Upper lobe of left lung (tissue), 6 donors: ENCODE results near the gene CSNK2B. TPM values are rescaled to one million over a fixed set of nuclear protein-coding genes. Genes with fewer than 3 reads are reported as not detected.

ENCODE experiments used
- ATAC-seq, 2 donors: fragments of 200-7000 bp; cut with Tn5 transposase; one replicate each; pipeline ENCODE4 v1.9.1; 2022; ENCODE audit warnings: mild to moderate bottlenecking in 2 of 2, moderate library complexity in 2 of 2; ENCODE audit not compliant: low FRiP score in 2 of 2
- DNase-seq, 2 donors: peaks; one replicate each; pipeline ENCODE4 v3.0.0-alpha.2; 2019 to 2020
- H3K27ac ChIP-seq, 4 donors: fragments of 200-600 bp; sonication (generic); one replicate each; pipeline ENCODE4 v1.5.1; 2016 to 2019
- H3K27me3 ChIP-seq, 4 donors: fragments of 200-600 bp; sonication (generic); one replicate each; pipeline ENCODE4 v1.5.1; 2017 to 2019
- H3K36me3 ChIP-seq, 4 donors: fragments of 200-600 bp; sonication (generic); one replicate each; pipeline ENCODE4 v1.5.1; 2016 to 2019
- H3K4me1 ChIP-seq, 4 donors: fragments of 200-600 bp; sonication (generic); one replicate each; pipeline ENCODE4 v1.5.1; 2018 to 2019
- H3K4me3 ChIP-seq, 4 donors: fragments of 200-600 bp; sonication (generic); one replicate each; pipeline ENCODE4 v1.5.1; 2017 to 2019; ENCODE audit warnings: mild to moderate bottlenecking in 2 of 4, moderate library complexity in 1 of 4
- H3K9me3 ChIP-seq, 4 donors: fragments of 200-600 bp; sonication (generic); one replicate each; pipeline ENCODE4 v1.5.1; 2018 to 2019
- EP300 ChIP-seq, 4 donors: sonication (generic); formaldehyde crosslinking; IDR thresholded peaks; one replicate each; pipeline ENCODE4 v1.5.1; 2017; ENCODE audit warnings: antibody characterized with exemption in 4 of 4, control low read depth in 2 of 4
- POLR2A ChIP-seq, 4 donors: fragments of 450-650 bp; IDR thresholded peaks; one replicate each; pipeline ENCODE4 v1.5.1; 2016 to 2017; ENCODE audit warnings: antibody characterized with exemption in 4 of 4, mild to moderate bottlenecking in 2 of 4
- POLR2AphosphoS5 ChIP-seq, 2 donors: sonication (generic); formaldehyde crosslinking; IDR thresholded peaks; one replicate each; pipeline ENCODE4 v1.5.1; 2017; ENCODE audit warnings: antibody characterized with exemption in 2 of 2
- WGBS, 2 donors: methylation state at CpG; one replicate each; pipeline ENCODE4 v1.1.5; 2017 to 2018; 5-methylcytosine and 5-hydroxymethylcytosine counted together
- total RNA-seq, 6 donors: library from RNA; depleted of rRNA in 4 of 6; stranded (reverse); fragments of >200 nt in 4 of 6; gene quantifications; one replicate each; pipeline versions ENCODE4 v1.1.0 to v1.2.1, GENCODE V29; 2016 to 2021
- TF ChIP-seq, protein P1 (sequence below), 6 experiments: fragments of 450-650 bp in 4 of 6; fragments of 200-600 bp in 2 of 6; sonication (generic) in 2 of 6; IDR thresholded peaks; one replicate each; pipeline ENCODE4 v1.5.1; 2016 to 2019; ENCODE audit warnings: antibody characterized with exemption in 6 of 6
- donor health status: DM: no; HTN: no; CAD: no; lungs with moderate emphysema.
- donor health status: DM: no; HTN: yes; CAD: no; lungs with severe emphysema.

The CSNK2B gene
- total RNA-seq, 6 donors from 2014 or later, result 105 to 172 (median 130) TPM

DNA sequence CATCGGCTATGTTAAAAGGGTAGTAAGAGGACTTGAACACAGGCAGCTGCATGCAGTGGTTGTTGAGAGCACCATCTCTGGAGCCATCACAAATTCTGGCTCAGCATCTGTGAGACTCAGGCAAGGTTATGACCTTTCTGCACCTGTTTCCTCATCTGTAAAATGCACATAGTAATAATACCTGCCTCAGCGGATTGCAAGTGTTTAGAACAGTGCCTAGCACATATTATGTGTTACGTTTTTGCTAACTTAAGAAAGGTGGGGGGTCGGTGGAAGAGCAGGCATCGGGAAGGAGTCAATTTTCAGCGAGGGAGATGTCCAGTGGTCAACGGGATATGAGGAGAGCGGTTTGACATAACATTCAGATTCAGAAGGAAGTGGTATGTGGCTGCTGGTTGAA, 12.1 kb downstream of the CSNK2B start:
- ATAC-seq, result no peak
- Histone ChIP-seq H3K9me3 (no peaks in the 10 kb centered on the region), H3K27me3 (no peaks in the 10 kb centered on the region), H3K27ac (no peak overlapping the region), H3K4me3 (no peak overlapping the region), H3K36me3 (peaks cover 0 to 15% (median 7%) of the 10 kb centered on the region in 4 donors), H3K4me1 (peaks cover 12 to 17% (median 14%) of the 10 kb centered on the region in 4 donors)
- DNase-seq, result no peak
- TF ChIP-seq, protein P1, sequence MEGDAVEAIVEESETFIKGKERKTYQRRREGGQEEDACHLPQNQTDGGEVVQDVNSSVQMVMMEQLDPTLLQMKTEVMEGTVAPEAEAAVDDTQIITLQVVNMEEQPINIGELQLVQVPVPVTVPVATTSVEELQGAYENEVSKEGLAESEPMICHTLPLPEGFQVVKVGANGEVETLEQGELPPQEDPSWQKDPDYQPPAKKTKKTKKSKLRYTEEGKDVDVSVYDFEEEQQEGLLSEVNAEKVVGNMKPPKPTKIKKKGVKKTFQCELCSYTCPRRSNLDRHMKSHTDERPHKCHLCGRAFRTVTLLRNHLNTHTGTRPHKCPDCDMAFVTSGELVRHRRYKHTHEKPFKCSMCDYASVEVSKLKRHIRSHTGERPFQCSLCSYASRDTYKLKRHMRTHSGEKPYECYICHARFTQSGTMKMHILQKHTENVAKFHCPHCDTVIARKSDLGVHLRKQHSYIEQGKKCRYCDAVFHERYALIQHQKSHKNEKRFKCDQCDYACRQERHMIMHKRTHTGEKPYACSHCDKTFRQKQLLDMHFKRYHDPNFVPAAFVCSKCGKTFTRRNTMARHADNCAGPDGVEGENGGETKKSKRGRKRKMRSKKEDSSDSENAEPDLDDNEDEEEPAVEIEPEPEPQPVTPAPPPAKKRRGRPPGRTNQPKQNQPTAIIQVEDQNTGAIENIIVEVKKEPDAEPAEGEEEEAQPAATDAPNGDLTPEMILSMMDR (IDR thresholded peaks at IDR 0.05), result no peak
- TF ChIP-seq POLR2A (IDR thresholded peaks at IDR 0.05), result no peak
- no peak for TF ChIP-seq EP300 (IDR thresholded peaks at IDR 0.05)
- no peak for TF ChIP-seq POLR2AphosphoS5 (IDR thresholded peaks at IDR 0.05)
- WGBS, 2 donors, result 70 to 73% methylated on average over 8 of the region's 8 CpGs

DNA sequence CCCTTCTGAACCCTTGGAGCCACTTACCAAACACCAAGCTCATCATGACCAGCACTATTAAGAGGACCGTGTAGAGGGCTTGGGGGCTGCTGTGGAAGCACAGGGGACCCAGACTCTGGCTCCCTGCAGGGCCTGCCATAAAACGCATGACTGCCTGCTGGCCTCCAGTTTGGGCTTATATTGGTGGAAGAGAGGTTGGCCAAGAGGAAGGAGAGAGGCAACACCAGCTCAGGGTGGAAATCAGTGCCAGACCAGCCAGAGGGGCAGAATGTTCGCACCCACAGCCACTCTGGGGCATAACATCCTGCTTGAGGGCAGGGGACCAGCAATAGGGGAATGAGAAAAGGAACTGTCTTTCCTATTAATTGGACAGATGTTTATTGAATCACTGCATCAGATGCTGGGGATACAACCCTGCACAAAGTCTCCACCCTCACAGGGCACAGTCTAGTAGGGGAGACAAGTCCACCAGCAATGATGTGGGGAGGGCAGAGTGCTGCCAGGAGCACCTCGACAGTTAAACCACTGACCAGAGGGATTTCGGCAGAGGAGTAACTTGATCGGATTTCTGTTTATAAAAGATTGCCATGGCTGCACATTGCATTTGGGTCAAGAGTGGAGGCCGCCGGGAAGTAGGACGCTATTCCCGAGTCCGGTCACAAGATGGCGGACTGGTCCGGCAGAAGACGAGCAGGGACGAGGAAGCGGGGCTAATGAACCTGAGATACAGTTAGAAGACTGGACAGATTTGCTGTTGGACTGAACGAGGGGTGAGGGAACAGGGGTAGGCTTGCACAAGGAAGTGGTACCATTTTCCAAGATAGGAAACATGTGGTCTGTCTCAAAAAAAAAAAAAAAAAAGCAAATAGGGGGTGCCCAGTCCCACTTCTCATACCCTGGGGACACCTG, 14.6 kb downstream of the CSNK2B start, which contains the start of gene LY6G5C:
Gene LY6G5C (minus strand): TSS at position 842 of the 909 bp plus-strand sequence. CDS start 694 bp downstream, at position 148.
- H3K36me3 ChIP-seq, result peaks cover 0 to 11% (median 0%) of the 10 kb centered on the region in 4 donors

DNA sequence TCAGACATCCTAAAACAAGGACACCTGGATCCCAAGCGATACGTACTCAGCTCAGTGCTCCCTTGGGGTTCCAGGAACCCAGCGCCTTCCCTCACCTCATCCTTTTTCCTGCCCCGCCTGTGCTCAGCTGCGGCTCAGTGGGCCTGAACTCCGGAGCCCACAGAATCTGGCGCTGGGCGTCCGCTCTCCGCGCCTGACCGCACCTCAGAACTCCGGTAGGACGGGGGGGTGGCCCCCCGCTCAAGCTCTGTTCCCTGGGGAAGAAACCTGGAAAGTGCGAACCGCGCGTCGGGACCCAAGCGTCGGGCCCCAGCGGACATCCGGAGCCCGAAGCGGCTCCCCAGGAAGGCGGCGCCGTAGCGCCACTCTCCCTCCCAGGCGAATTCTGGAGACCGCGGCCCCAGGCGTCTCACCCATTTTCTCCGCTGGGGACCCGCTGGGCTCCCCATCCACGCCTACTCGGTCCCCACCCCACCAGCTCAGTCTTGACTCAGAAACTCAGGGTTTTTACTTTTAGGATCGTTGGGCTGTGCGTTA, 15.3 kb downstream of the CSNK2B start:
- Histone ChIP-seq H3K27me3 (no peaks in the 10 kb centered on the region), H3K36me3 (peaks cover 0 to 17% (median under 1%) of the 10 kb centered on the region in 4 donors), H3K9me3 (no peaks in the 10 kb centered on the region), H3K27ac (peak overlapping the region; percentile 50 to 88 (median 68)), H3K4me3 (peak overlapping the region; percentile 41 to 60 (median 54)), H3K4me1 (peaks cover 12 to 17% (median 14%) of the 10 kb centered on the region in 4 donors)
- DNase-seq (peak; percentile 54 to 88), ATAC-seq (peak; percentile 32 to 71)
- 2% methylated on average over 12 to 26 of the region's 40 CpGs for WGBS, 2 donors
- no peak for TF ChIP-seq POLR2AphosphoS5 (IDR thresholded peaks at IDR 0.05)
- TF ChIP-seq, protein P1 (IDR thresholded peaks at IDR 0.05), result peak in 3 of 6 experiments; percentile 33 to 48 (median 35)
- TF ChIP-seq POLR2A (IDR thresholded peaks at IDR 0.05), result peak in 1 of 4 donors; percentile 31
- TF ChIP-seq EP300 (IDR thresholded peaks at IDR 0.05), result no peak

More for the DNA sequence above, 14.6 kb downstream of the CSNK2B start, which contains the start of gene LY6G5C:
- H3K4me1 ChIP-seq, result peaks cover 12 to 17% (median 14%) of the 10 kb centered on the region in 4 donors
- peak within 1 kb of the TSS; percentile 41 to 60 (median 54) for H3K4me3 ChIP-seq
- H3K27me3 ChIP-seq, result no peaks in the 10 kb centered on the region
- TF ChIP-seq, protein P1 (IDR thresholded peaks at IDR 0.05), result peak; percentile 58 to 88 (median 70)
- TF ChIP-seq POLR2AphosphoS5 (IDR thresholded peaks at IDR 0.05) (peak; percentile 34 to 50), EP300 (IDR thresholded peaks at IDR 0.05) (no peak), POLR2A (IDR thresholded peaks at IDR 0.05) (no peak)
- WGBS, 2 donors, result 12 to 13% methylated on average over 17 of the region's 17 CpGs
- H3K27ac ChIP-seq, result peak within 1 kb of the TSS; percentile 50 to 88 (median 68)
- peak; percentile 88 to 94 for ATAC-seq
- DNase-seq, result peak in 1 of 2 donors; percentile 93
- no peaks in the 10 kb centered on the region for H3K9me3 ChIP-seq

DNA sequence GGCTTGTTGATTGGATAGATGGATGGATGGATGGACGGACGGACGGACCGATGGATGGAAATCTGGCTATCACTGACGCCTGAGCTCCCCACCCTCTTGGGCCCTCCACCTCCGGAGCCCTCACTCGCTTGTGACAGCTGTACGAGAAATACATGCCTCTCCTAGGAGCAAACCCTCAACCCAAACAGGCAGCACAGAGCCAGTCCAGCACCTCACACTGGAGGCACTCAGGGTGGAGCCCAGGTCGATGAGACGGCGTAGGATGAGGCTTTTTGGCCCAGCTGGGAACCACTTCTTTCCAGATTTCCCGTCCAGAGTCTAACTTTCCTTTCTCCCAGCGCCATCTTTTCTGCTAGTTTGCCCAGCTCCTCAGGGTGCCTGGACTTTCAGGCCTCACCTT, 17.7 kb downstream of the CSNK2B start:
- H3K4me1 ChIP-seq, result peaks cover 12 to 17% (median 14%) of the 10 kb centered on the region in 4 donors
- DNase-seq, result no peak
- TF ChIP-seq, protein P1 (IDR thresholded peaks at IDR 0.05), result no peak
- no peak for ATAC-seq
- peak overlapping the region in 1 of 4 donors; percentile 63 for H3K27ac ChIP-seq
- H3K27me3 ChIP-seq, result no peaks in the 10 kb centered on the region
- H3K9me3 ChIP-seq, result no peaks in the 10 kb centered on the region
- H3K4me3 ChIP-seq, result peak overlapping the region in 2 of 4 donors; percentile 39 to 48
- peaks cover 0 to 41% (median 25%) of the 10 kb centered on the region in 4 donors for H3K36me3 ChIP-seq
- 78 to 84% methylated on average over 13 of the region's 13 CpGs for WGBS, 2 donors
